Neuron (in vitro differentiated cells): ENCODE measurements around the gene RIN3.
"Not testable (repeated sequence)": the region's sequence is repeated elsewhere in the genome, so short reads cannot be mapped to it uniquely, and the experiment has no call there.

ENCODE experiments used
- H2AFZ ChIP-seq: one replicate; pipeline ENCODE4 v1.6.1; 2013; ENCODE audit warnings: low read depth, mild to moderate bottlenecking, inconsistent platforms, low read length, moderate library complexity
- H3K27me3 ChIP-seq: one replicate; pipeline ENCODE4 v1.6.1; 2013; ENCODE audit warnings: low read length; ENCODE audit not compliant: insufficient read depth
- H3K36me3 ChIP-seq: one replicate; pipeline ENCODE4 v1.6.1; 2013; ENCODE audit warnings: low read length; ENCODE audit not compliant: insufficient read depth
- H3K4me1 ChIP-seq: one replicate; pipeline ENCODE4 v1.6.1; 2013; ENCODE audit warnings: low read length; ENCODE audit not compliant: insufficient read depth
- H3K4me3 ChIP-seq: 2 replicates; pipeline ENCODE4 v1.5.1; 2013; ENCODE audit warnings: mild to moderate bottlenecking, low read length, moderate library complexity
- H3K9me3 ChIP-seq: one replicate; pipeline ENCODE4 v1.6.1; 2013; ENCODE audit warnings: low read length

Gene RIN3

GRCh38 chr14:92704036-92704804, 190.6 kb downstream of the RIN3 start:
- no peaks in the 10 kb centered on the region for H3K27me3 ChIP-seq
- no peaks in the 10 kb centered on the region for H3K9me3 ChIP-seq
- no peak overlapping the region for H2AFZ ChIP-seq
- peaks cover 22% of the 10 kb centered on the region for H3K36me3 ChIP-seq
- no peak overlapping the region for H3K4me3 ChIP-seq
- no peaks in the 10 kb centered on the region for H3K4me1 ChIP-seq

GRCh38 chr14:92704821-92705220, 191.2 kb downstream of the RIN3 start:
- Histone ChIP-seq H3K4me3 (no peak overlapping the region), H3K9me3 (no peaks in the 10 kb centered on the region), H3K27me3 (no peaks in the 10 kb centered on the region), H3K36me3 (peaks cover 27% of the 10 kb centered on the region), H2AFZ (no peak overlapping the region), H3K4me1 (no peaks in the 10 kb centered on the region)

GRCh38 chr14:92706386-92706785, 192.8 kb downstream of the RIN3 start:
- no peaks in the 10 kb centered on the region for H3K27me3 ChIP-seq
- no peaks in the 10 kb centered on the region for H3K4me1 ChIP-seq
- H3K4me3 ChIP-seq = no peak overlapping the region
- H3K36me3 ChIP-seq = peaks cover 41% of the 10 kb centered on the region
- H2AFZ ChIP-seq = no peak overlapping the region
- no peaks in the 10 kb centered on the region for H3K9me3 ChIP-seq

GRCh38 chr14:92709340-92710000, 195.9 kb downstream of the RIN3 start:
- H3K36me3 ChIP-seq = peaks cover 43% of the 10 kb centered on the region

GRCh38 chr14:92710001-92710341, 196.4 kb downstream of the RIN3 start:
- Histone ChIP-seq H3K9me3 (no peaks in the 10 kb centered on the region), H3K27me3 (no peaks in the 10 kb centered on the region), H3K36me3 (peaks cover 38% of the 10 kb centered on the region), H3K4me3 (no peak overlapping the region), H2AFZ (no peak overlapping the region), H3K4me1 (no peaks in the 10 kb centered on the region)

More at GRCh38 chr14:92709340-92710000, 195.9 kb downstream of the RIN3 start:
- no peak overlapping the region for H2AFZ ChIP-seq
- H3K27me3 ChIP-seq = no peaks in the 10 kb centered on the region
- no peaks in the 10 kb centered on the region for H3K4me1 ChIP-seq
- H3K9me3 ChIP-seq = no peaks in the 10 kb centered on the region
- no peak overlapping the region for H3K4me3 ChIP-seq

GRCh38 chr14:92711976-92712653, 198.5 kb downstream of the RIN3 start:
- Histone ChIP-seq H3K27me3 (no peaks in the 10 kb centered on the region), H3K9me3 (no peaks in the 10 kb centered on the region), H2AFZ (no peak overlapping the region), H3K4me3 (no peak overlapping the region), H3K36me3 (peaks cover 34% of the 10 kb centered on the region), H3K4me1 (no peaks in the 10 kb centered on the region)

- H3K9me3 ChIP-seq = no peaks in the 10 kb centered on the region
- H2AFZ ChIP-seq = no peak overlapping the region
- H3K36me3 ChIP-seq = peaks cover 34% of the 10 kb centered on the region
- no peaks in the 10 kb centered on the region for H3K4me1 ChIP-seq
- H3K4me3 ChIP-seq = no peak overlapping the region
- no peaks in the 10 kb centered on the region for H3K27me3 ChIP-seq
Observed at GRCh38 chr14:92712654-92713051, 199.1 kb downstream of the RIN3 start.

GRCh38 chr14:92714739-92715307, 201.2 kb downstream of the RIN3 start:
- H2AFZ ChIP-seq, H3K4me3 ChIP-seq, H3K9me3 ChIP-seq, H3K4me1 ChIP-seq, H3K27me3 ChIP-seq: not testable (repeated sequence)
- peaks cover 28% of the 10 kb centered on the region for H3K36me3 ChIP-seq

GRCh38 chr14:92716131-92716530, 202.6 kb downstream of the RIN3 start:
- Histone ChIP-seq H3K4me1 (no peaks in the 10 kb centered on the region), H3K9me3 (no peaks in the 10 kb centered on the region), H3K27me3 (no peaks in the 10 kb centered on the region), H3K36me3 (peaks cover 15% of the 10 kb centered on the region), H2AFZ (no peak overlapping the region), H3K4me3 (no peak overlapping the region)

- H3K36me3 ChIP-seq = peaks cover 7% of the 10 kb centered on the region
- no peak overlapping the region for H3K4me3 ChIP-seq
- no peaks in the 10 kb centered on the region for H3K9me3 ChIP-seq
- no peaks in the 10 kb centered on the region for H3K4me1 ChIP-seq
- H3K27me3 ChIP-seq = no peaks in the 10 kb centered on the region
- H2AFZ ChIP-seq = no peak overlapping the region
Observed at GRCh38 chr14:92717571-92718042, 204.0 kb downstream of the RIN3 start.

- no peaks in the 10 kb centered on the region for H3K27me3 ChIP-seq
- no peaks in the 10 kb centered on the region for H3K9me3 ChIP-seq
- no peak overlapping the region for H2AFZ ChIP-seq
- H3K36me3 ChIP-seq = peaks cover 6% of the 10 kb centered on the region
- H3K4me3 ChIP-seq = no peak overlapping the region
- no peaks in the 10 kb centered on the region for H3K4me1 ChIP-seq
Observed at GRCh38 chr14:92718664-92719063, 205.1 kb downstream of the RIN3 start.

- H2AFZ ChIP-seq = no peak overlapping the region
- H3K36me3 ChIP-seq = no peaks in the 10 kb centered on the region
- H3K4me3 ChIP-seq = no peak overlapping the region
- no peaks in the 10 kb centered on the region for H3K4me1 ChIP-seq
- H3K27me3 ChIP-seq = no peaks in the 10 kb centered on the region
- H3K9me3 ChIP-seq = peaks cover 2% of the 10 kb centered on the region
Observed at GRCh38 chr14:92719421-92719820, 205.8 kb downstream of the RIN3 start.

GRCh38 chr14:92719890-92720323, 206.3 kb downstream of the RIN3 start:
- no peak overlapping the region for H3K4me3 ChIP-seq
- peaks cover 2% of the 10 kb centered on the region for H3K9me3 ChIP-seq
- no peak overlapping the region for H2AFZ ChIP-seq
- no peaks in the 10 kb centered on the region for H3K4me1 ChIP-seq
- no peaks in the 10 kb centered on the region for H3K27me3 ChIP-seq
- no peaks in the 10 kb centered on the region for H3K36me3 ChIP-seq
